ENCODE data around the gene GRID2IP.
A peak's percentile ranks its signal among the peaks of the same experiment; 100 is the strongest.

Gene GRID2IP

DNA sequence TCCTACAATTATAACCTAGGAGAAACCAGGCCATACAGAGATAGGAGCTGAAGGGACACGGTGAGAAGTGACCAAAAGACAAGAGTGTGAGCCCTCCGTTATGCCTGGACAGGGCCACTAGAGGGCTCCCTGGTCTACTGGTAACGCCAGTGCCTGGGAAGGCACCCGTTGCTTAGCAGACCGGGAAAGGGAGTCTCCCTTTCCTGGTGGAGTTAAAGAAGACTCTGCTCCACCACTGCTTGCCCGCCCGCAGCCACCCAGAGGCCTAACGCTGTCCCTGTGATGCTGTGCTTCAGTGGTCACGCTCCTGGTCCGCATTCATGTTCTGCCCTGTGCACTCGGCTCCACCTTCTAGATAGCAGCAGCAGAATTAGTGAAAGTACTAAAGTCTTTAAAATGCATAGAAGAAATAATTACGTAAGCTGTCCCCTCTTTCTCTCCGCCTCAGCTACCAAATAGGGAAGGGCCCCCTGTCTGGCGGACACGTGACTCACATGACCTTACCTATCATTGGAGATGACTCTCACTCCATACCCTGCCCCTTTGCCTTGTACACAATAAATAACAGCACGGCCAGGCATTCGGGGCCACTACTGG lies 34.8 kb downstream of the GRID2IP start:
- DNase-seq: peak; percentile 82

DNA sequence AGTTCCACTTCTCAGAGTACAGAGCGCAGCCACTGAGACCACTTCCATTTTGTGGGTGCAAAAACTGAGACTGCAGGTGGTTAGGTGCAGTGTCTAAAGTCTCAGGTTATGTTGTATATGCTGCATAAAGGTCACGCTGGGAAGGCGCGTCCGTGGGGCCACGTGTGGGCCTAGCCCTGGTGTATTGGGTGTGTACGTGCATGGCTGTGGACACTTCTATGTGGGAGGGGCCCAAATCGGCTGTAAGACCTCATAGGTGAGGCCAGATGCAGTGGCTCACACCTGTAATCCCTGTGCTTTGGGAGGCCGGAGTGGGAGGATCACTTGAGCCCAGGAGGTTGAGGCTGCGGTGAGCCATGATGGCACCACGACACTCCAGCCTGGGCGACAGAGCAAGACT lies 37.7 kb downstream of the GRID2IP start:
- no peak for DNase-seq

GRCh38 chr7:6512892-6513291 lies 38.4 kb downstream of the GRID2IP start:
- no peak for DNase-seq

DNA sequence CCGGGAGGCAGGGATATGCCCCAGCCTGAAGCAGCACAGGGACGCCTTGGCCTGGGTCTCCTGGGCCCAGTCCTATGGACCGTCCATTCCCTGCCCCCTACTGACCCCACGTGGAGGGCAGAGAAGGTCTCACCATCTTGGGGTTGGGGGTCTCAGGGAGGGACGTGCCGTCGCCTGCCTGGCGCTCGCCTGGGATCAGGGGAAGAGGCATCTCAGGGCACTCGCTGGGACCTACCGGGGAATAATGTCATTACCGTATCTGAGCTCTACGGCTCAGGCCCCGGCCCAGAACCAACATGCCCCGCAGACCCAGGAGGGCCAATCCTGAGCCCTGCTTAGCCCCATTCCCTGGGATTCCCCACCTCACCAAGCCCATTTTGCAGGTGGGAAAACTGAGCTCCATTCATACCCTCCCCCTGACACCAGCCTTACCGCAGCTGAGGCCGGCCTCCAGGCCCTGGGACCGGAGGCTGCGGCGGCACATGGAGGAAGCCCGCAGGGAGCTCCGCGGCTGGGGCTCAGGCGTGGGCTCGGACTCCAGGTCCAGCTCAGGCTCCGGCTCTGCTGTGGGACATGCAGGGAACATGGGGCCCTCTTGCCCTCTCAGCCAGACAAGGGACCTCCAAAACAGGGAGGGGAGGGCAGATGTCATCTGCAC lies 40.7 kb downstream of the GRID2IP start:
- no peak for DNase-seq

- no peak for DNase-seq
These were observed 42.3 kb downstream of the GRID2IP start for GRCh38 chr7:6508950-6509349.

DNA sequence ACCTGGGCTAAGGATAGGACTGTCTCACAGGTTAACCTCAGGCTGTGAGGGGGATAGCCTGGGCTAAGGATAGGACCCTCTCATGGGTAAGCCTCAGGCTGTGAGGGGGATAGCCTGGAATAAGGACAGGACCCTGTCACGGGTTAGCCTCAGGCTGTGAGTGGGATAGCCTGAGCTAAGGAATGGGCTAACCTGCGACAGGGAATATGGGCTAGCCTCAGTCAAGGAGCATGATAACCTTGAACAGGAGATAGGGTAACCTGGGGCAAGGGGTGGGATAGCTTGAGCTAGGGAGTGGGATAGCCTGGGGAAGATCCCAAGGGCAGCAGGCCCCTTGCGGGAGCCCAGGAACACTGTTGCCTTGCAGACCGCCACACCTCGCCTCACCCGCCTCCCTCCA lies 42.7 kb downstream of the GRID2IP start:
- no peak for DNase-seq

DNA sequence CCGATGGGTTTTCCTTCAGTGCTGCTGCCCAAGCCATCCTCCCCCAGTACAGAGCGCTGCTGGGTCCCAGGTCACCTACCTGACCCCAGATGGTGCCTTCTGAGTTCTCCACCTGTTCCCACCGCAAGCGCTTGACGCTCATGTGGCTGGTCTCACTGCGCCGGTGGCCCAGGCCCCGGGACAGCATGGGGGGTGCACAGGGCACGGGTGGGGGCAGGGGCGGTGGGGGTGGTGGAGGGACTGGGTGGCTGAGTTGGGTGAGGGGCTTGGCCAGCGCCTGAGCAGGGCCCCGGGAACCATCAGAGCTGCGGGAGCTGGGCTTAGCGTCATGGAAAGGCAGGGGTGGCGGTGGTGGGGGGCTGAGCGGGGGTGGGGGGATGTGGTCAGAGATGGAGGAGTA lies 43.4 kb downstream of the GRID2IP start:
- DNase-seq: no peak

DNA sequence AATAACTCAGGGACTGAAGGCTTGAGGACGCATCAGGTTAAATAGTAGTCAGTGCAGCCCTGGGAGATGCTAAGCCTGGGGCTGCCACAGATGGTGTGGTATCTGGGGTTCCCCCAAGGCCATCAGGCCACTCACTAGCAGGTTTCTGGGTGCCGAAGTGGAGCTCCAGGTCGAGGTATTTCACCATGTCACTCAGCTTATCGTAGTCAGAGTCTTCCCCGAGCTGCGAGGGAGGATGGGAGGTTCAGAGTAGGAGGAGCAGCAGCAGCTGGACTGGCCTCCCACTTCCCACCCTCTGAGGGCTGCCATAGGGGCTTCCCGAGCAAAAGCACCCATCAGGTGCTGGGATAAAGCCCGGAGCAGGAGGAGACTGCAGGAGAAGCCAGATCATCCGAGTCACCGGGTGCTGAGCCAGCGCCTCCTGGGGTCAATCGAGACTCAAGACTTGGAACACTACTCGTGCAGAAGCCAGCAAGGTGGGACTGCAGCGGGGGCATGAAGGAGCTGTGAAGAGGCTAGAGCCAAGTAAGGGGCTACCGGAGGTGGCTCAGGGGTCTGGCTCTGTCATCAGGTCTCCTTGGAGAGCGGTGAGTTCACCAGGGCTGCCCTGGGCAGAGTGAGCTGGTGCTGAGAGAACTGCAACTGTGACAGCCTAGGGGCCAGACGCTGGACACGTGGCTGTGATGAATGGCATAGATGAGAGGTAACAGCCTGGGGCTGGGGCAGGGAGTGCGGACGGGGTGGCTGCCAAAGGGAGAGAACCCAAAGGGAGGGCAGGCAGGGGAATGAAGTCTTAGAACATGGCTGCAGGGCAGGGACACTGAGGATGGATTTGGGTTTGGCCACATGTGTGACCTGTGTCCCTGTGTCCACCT lies 45.3 kb downstream of the GRID2IP start:
- DNase-seq: no peak

- DNase-seq: no peak
These were observed 46.3 kb downstream of the GRID2IP start for GRCh38 chr7:6504996-6505395.

GRCh38 chr7:6502886-6503285 lies 48.4 kb downstream of the GRID2IP start:
- no peak for DNase-seq

- DNase-seq: no peak
These were observed 49.4 kb downstream of the GRID2IP start for GRCh38 chr7:6501586-6502564.

GRCh38 chr7:6500691-6501090 lies 50.6 kb downstream of the GRID2IP start:
- no peak for DNase-seq

- DNase-seq: no peak
These were observed 53.3 kb downstream of the GRID2IP start for GRCh38 chr7:6497994-6498393.

DNA sequence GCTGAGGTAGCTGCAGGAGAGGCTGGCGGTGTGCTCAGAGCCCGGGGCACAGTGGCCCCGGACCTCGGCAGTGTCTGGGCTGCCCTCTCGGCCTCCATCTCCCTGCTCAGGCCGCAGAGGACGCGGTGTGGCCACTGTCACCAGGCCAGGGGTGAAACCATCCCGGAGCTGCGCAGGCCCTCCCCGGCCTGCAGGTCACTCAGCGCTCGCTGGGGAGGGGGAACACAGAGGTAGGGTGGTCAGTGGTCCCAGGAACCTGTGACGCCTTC lies 53.7 kb downstream of the GRID2IP start:
- no peak for DNase-seq

DNA sequence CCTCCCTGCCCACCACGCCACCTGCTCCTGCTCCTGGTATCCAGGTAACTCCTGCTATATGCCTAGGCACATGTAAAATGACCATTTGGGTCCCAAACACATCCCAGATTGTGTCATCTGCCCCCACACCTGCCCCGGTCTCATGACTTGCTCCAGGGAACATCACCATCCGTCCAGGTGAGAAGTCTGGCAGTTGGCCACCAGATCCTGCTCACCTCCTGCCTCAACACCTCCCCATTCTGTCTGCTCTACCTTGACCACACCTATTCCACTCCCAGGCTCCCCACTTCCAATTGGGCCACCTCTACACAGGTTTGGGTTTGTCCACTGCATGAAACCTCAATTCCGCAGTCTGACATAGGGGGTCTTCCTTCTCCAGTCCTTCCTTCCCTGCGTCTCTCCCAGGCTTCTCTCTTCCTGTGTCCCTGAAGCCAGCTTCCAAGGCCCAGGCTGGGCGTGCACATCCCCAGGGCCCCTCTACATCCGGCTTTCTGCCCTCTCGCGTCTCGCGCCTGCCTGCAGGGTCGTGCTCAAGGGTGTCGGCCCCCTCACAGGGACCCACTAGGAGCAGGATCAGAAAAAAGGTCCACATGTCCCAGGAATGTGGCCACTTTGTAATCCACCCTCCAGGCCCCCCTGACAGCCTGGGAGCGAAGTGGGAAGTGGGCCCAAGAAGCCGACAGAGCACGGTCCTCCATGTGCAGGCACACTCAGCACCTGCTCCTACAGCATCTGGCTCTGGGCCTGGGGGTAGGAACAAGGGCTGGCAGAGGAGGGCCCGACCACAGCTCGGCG lies 54.2 kb downstream of the GRID2IP start:
- no peak for DNase-seq

DNA sequence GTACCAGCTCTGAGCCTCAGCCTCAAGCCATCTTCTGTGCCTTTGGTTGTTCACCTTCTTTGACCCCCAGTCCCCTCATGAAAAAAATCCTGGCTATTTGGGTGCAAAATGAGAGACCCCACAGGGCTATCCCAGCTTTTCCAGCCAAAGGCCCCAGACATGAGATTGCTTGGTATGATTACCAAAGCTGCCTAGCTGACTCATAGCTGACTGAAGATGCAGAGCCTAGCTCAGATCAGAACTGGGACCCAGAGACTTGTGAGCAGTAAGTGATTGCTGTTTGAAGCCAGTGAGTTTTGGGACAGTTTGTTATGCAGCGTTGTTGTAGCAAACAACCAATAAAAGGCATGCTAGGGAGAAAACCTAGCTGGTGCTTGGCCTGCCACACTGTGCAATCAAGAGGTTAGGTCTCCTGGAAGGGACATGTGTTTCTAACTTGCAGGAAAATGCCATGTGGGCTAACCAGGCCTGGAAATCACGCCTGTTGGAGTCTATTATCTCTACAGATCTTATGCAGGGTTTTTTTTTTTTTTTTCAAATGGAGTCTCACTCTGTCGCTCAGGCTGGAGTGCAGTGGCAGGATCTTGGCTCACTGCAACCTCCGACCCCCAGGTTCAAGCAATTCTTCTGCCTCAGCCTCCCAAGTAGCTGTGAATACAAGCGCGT lies 55.5 kb downstream of the GRID2IP start:
- no peak for DNase-seq

DNA sequence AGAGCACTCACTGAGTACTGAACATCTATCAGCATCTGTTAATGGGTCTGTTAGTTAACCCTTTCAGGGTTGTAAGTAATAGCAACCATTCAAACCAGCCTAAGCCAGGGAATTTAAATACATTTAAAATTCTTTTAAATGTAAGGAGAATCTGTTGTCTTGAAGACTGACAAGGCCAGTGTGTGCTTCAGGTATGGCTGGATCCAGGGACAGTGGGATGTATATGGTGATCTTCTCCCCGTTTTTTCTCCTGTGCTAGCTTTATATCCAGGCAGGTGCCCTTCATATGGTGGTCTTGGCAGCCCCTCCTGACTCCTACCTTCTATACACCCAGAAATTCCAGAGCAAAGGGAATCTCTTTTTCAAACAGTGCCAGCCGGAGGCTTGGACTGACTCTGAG lies 56.9 kb downstream of the GRID2IP start:
- no peak for DNase-seq

GRCh38 chr7:6491194-6491593 lies 60.1 kb downstream of the GRID2IP start:
- no peak for DNase-seq

DNA sequence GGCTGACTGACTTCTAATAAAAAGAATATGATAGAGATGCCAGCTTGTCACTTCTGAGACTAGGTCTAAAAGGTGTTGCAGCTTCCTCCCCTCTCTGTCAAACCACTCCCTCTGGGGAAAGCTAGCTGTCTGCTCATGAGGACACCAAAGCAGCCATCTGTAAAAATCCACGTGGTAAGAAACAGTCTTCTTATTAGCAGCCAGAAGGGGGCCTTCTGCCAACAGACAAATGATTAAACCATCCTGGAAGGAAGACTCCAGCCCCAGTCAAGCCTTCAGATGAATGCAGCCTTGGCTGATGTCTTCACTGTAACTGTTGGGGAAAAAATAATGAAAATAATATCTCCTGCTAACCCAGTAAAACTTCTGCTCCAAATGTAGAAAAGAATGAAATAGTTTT lies 61.6 kb downstream of the GRID2IP start:
- DNase-seq: peak; percentile 56

- no peak for DNase-seq
These were observed 64.1 kb downstream of the GRID2IP start for GRCh38 chr7:6487184-6487545.

DNA sequence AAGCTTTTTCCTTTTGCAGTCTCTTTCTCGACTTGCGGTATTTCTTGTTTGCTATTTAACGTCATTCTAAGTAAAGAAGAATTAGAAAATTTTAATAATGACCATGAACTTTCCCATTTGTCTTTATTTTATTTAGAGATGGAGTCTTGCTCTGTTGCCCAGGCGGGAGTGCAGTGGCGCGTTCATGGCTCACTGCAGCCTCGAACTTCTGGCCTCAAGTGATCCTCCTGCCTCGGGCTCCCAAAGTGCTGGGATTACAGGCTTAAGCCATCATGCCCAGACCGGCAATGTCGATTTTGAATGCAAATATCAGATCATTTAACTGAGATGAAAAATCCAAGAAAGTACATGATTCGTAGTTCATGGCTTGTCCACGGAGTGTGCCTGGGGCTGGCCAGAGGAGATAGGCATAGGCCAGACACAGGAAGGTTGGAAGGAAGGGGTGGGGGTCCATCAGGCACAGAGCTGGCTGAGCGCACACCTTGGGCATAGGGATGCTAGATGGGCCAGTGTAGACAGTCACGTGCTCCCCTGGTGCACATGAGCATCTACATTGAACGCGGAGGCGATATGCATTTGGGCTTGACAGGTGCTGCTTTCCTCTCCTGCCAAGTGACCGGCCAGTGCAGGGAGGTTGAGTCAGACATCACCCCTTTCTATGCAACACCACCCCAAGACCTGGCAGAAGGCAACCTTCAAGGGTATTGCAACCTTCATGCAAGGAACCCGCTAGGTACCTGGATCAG lies 64.7 kb downstream of the GRID2IP start:
- no peak for DNase-seq
